NCI-H128 (cell line): ENCODE results near the gene RAC3.
A peak's percentile ranks its signal among the peaks of the same experiment; 100 is the strongest.

ENCODE experiments used
- DNase-seq: peaks from one replicate; lab custom pipeline; 2025; ENCODE audit not compliant: unreplicated experiment; lab: John Stamatoyannopoulos, UW

The RAC3 gene

DNA sequence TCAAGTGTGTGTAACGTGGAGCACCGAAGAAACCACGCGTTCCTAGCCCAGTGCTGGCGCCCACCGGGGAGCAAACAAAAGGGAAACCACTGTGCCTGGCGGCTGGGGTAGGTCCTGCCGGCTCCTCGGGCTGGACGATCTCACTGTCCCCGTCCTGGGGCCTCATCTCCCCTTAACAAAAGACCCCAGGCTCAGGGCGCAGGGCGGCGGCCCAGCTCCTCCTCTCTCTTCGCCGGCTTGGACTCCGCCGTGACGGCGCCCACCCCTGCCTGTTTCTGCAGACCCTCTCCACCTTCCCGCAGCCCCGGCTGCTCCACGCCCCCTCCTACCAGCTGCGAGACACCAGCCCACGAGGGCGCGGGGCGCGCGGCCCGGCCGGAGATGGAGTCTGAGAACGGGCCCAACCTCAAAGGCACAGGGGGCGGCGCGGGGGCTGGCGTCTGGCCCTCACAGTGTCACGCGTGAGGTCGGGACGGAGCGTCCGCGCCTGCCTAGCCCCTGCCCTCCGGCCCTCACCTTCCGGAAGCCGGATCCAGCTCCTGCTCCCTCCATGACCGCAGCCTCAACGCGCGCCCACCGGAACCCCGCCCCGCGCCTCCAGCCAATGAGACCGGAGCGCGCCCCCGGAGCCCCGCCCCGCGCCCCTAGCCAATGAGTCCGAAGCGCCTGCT lies 9.0 kb upstream of the RAC3 start, which contains the start of gene CENPX:
Gene CENPX (minus strand): TSS at position 569 of the 671 bp plus-strand sequence. CDS start 17 bp downstream, at position 552.
- DNase-seq, result no peak

DNA sequence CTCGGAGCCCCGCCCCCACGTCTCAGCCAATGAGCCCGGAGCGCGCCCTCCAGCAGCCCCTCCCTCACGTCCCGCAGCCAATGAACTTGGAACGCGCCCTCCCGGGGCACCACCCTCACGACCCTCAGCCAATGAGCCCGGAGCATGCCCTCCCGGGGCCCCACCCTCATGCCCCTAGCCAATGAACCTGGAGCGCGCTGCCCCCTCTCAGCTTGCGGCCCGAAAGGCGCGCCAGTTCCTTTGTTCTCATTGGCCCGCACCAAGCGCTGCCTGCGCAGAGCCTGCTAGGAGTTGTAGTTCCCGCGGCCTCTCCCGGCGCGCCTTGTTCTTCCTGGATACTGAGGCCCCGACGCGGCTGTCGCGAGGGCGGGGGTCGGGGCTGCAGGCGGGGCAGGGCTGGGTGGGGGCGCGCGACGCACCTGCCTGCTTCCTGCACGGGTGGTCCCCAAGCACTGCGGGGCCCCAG lies 8.5 kb upstream of the RAC3 start, which contains the start of gene LRRC45:
Gene LRRC45 (plus strand): TSS at position 325 of the 466 bp plus-strand sequence. CDS start 339 bp downstream, outside the sequence.
- peak; percentile 94 for DNase-seq

DNA sequence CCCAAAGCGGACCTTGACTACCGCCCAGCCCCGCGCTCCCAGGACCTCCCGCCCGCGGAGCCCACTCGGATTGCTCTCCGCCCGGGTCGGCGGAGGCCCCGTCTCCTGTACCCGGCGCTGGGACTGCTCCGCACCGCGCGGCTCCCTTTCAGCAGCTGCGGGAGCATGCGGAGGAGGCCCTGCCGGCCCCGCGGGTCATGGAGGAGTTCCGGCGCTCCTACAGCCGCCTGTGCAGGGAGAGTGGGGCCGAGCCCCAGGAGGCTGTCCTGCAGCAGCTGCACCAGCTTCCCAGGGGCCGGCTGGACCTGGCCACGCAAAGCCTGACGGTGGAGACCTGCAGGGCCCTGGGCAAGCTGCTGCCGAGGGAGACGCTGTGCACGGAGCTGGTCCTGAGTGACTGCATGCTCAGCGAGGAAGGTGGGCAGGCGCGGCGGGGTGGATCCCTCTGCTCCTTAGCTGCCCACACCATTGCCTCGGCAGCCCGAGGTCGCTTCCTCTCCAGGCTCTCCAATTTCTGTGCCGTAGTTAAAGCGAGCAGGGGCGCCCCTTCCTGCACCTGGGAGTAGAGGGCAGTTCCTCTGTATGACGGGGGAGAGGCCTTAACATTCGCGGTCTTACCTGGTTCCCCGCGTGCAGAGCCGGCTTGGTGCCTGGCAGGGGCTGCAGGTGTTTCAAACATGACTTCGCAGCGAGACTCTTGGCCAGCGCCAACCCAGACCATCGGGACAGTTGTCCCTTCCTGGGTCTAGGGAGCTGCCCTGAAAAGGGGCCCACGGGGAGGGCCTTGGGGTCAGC lies 7.8 kb upstream of the RAC3 start:
- DNase-seq, result no peak

DNA sequence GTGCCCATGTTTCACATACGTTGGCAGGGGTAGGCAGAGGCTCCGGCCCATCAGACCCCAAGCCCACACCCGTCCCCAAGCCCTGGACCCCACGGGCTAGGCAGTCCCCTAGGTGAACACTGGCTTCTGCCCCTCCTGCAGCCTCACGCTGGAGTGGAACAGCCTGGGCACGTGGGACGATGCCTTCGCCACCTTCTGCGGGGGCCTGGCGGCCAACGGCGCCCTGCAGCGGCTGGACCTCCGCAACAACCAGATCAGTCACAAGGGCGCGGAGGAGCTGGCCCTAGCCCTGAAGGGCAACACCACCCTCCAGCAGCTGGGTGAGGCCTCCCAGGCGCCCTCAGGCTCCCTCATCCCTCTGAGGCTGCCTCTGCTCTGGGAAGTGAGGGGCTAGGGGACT lies 6.6 kb upstream of the RAC3 start:
- no peak for DNase-seq

DNA sequence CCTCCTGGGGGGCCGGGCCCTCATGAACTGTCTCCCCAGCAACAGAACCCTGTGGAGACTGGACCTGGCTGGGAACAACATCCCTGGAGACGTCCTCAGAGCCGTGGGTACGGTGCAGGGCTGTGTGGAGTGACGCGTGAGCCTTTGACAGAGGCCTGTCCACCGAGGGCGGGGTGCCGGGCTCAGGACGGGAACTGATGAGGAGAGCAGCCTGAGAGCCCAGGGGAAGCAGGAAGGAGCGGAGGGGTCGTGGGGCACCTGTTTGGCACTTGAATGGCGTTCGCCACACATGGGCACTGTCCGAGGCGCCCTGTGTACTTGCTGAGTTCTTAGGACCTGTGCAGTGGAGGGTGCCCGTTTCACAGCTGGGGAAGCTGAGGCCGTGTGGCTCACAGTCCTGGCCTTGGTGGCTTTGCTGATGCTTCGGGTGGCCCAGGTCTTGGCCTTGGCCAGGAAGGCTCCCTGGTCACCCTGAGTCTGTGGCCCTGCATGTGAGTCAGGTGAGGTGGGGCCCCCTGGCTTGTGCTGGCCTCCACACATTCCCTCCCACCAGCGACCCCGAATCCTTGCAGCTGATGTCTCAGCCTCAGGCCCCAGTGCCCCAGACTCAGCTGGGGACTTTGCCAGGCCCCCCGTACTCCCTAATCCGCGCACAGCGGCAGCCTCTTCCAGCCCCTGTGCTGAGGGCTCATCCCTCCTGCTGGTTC lies 5.9 kb upstream of the RAC3 start:
- no peak for DNase-seq

DNA sequence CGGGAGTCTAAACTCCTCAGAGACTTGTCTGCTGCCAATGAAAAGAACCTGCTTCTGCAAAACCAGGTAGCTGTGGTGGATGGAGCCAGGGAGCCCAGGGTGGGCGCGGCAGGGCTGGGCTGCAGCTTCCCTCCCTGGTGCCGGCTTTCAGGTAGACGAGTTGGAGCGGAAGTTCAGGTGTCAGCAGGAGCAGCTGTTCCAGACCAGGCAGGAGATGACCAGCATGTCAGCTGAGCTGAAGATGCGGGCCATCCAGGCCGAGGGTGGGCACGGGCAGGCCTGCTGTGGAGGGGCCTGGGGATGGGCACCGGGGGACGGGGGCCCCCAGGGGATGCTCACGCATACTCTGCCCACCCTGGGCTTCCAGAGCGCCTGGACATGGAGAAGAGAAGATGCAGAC lies 3.2 kb upstream of the RAC3 start:
- DNase-seq, result no peak

DNA sequence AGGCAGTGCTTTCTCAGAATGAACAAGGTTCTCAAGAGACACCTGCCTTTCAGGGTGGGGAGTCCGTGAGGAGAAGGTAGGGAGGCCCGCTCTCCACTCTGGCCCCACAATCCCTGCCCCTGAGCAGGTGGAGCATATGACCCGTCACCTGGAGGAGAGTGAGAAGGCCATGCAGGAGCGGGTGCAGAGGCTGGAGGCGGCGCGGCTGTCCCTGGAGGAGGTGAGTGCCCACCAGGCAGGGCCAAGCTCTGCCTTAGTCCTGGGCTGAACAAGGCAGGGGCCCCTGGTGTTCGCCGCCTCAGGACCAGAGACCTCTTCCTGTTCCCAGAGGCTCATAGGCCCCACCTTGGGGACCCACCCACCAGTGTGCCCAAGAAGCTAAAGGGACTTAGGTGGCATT lies 2.5 kb upstream of the RAC3 start:
- DNase-seq, result no peak

DNA sequence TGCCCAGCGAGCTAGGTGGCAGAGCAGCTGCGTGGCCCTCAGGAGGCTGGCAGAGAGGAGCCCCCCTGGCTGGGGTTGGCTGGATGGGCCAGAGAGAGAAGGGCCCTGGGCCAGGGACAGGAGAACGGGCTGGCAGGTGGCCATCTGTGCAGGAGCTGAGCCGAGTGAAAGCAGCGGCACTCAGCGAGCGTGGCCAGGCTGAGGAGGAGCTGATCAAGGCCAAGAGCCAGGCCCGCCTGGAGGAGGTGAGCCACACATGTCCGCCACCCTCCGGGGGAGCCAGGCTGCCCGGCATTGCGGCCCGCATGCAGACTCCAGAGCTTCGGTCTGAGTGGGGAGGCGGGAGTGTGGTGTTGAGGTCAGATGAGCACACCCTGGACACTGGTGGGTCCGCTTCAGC lies 2.1 kb upstream of the RAC3 start:
- DNase-seq, result no peak

DNA sequence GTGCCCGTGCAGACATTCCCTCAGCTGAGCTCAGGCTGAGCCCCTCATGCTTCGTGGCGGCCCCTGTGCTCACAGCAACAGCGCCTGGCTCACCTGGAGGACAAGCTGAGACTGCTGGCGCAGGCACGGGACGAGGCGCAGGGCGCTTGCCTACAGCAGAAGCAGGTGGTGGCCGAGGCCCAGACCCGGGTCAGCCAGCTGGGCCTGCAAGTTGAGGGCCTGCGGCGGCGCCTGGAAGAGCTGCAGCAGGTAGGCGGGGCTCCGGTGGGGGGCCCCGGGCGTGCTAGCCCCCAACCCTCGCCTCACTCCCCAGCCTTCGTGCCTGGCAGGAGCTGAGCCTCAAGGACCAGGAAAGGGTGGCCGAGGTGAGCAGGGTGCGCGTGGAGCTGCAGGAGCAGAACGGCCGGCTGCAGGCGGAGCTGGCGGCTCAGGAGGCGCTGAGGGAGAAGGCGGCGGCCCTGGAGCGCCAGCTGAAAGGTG lies 1.4 kb upstream of the RAC3 start:
- DNase-seq, result no peak

DNA sequence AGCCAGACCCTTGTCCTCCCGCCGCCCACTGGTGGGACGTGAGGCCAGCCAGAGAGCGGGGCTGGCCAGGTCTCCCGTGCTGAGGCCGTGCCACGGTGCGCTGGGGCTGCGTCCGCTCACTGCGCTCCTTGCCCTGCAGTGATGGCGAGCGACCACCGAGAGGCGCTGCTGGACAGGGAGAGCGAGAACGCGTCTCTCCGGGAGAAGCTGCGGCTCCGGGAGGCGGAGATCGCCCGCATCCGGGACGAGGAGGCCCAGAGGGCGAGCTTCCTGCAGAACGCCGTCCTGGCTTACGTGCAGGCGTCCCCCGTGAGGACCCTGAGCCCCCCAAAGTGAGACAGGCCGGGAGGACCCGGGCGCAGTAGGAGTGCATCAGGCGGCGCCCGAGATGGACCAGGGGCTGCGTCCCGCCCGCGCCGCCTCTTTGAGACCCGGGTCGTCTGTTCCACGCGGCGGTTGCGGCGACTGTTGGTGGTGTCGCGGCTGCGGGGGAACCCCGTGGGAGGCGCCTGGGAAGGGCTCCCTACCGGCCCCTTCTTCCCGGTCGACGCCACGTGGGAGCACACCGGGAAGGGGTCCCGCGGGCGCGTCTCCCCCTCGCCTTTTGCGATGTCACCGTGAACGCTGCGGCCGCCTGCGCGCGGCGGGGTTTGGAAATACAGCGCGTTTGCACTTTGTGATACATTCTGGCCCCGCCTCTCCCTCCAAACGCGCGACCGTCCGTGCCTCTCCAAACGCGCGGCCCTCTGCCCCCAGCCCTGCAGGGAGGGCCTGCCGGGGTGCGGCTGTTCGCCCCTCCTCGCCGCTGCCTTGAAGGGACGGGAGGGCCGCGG lies 792 bp upstream of the RAC3 start:
- DNase-seq, result peak; percentile 56

DNA sequence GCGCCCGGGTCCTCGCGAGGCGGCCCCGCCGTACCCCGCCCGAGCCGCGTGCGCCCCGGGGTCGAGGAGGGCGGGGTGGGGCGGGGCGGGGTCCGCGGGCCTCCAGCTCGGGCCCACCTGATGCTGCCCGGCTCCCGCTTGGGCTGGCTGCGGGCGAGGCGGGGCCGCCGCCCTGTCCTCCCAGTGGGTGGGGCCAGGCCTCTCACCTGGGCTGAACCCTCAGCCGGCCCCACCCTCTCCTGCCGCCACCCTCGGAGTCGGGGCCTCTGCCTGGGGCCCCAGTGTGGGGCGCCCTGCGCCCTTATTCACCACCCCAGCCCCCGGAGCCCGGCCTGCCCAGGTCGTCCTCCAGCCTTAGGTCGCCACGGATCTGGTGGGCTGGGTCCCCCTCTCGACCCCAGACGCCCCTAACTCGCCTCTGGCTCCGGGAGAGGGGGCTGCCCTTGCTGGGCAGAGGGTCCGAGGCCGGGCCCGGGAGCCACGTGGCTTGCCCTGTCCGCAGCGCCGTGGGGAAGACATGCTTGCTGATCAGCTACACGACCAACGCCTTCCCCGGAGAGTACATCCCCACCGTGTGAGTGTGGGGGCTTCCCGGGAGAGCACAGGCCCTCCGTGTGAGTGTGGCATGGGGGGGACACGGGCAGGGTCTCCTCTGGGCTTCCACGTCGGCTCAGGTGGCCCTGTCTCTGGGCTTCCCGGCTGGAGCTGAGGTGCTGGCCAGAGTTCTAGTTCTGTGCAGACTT lies 578 bp downstream of the RAC3 start:
- DNase-seq, result no peak

DNA sequence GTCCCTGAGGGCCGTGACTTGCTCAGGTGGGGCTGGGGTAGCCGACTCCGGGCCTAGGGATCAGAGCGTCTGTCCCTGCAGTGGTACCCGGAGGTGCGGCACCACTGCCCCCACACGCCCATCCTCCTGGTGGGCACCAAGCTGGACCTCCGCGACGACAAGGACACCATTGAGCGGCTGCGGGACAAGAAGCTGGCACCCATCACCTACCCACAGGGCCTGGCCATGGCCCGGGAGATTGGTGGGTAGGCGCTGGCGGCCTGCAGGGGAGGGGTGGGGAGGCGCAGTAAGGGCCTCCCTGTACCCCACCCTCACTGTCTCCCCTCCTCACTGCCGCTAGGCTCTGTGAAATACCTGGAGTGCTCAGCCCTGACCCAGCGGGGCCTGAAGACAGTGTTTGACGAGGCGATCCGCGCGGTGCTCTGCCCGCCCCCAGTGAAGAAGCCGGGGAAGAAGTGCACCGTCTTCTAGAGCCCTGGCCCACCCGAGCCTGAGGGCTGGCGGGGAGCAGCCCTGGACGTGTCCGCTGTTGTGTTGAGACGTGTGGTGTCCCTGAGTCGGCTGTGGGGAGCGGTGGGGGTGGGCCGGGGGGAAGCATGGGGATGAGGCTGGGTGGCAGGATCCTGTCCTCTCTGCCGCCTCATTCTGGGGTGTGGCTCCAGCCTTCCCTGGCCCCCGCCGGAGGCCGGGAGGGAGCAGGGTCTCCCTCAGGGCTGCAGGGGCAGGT lies 2.0 kb downstream of the RAC3 start:
- no peak for DNase-seq

DNA sequence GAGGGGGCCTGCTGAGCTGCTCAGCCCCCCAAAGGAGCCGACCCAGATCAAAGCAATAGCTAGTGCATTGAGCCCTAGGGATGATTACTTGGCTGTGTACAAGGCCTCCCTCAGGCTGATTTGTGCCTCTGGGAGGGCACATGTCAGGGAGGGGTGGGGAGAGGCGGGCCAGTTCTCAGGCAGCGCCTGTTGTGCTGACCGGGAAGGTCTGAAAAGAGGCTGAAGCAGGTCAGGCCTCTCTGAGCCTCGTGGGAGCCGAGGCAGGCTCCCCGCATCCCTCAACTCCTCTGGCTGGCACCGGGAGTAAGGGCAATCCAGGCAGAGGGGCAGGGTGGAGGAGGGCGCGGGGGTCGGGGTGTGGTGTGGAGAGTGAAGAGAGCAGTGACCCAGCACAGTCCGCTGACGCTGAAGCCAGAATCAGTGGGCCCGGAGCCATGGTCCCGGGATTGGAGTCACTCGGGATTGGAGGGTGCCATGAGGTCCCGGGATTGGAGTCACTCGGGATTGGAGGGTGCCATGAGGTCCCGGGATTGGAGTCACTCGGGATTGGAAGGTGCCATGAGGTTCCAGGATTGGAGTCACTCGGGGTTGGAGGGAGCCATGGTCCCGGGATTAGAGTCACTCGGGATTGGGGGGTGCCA lies 3.0 kb downstream of the RAC3 start:
- DNase-seq, result no peak

DNA sequence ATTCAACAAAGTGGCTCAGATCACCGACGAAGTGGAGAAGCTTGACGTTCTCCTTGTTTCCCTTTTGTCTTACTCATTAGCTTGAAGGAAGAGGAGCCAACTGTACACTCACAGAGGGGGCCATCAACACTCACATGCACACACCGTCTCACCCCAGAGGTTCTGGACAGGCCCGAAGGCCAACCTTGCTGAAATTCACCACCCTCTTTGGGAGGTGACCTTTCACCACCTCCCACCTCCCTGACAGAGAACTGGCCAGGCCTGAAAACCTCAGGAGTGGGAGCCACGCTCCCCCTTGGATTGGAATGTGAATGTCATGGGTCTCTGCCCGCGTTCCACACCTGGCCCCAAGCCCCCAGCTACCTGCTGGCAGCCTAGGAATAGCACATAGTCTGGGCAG lies 4.0 kb downstream of the RAC3 start:
- DNase-seq, result no peak

DNA sequence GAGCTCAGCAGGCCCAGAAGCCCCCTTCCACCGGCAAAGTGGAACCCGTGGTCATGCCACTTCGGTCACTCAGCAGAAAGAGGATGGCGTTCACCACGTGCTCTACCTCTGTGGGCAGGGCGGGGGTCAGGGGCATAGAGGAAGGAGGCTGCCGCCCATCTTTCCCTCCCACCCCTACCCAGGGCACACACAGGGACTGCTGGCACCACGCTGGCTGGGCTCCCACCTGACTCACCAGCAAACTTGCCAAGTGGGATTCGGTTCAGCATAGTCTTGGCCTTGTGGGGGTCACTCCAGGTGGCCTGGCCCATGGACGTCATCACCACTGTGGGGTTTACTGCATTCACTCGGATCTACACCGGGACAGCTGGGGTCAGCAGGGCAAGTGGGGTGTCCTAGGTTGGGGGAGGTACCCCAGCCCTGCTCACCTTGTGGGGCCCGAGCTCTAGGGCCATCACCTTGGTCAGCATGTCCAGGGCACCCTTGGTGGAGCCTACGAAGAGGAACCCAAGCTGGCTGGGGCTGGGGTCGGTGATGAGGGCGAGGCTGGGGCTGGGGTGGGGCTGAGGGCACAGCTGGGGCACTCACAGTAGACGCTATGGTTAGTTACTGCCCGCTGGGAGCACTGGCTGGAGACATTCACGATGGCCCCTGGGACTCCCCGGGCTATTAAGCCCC lies 4.6 kb downstream of the RAC3 start:
- no peak for DNase-seq

DNA sequence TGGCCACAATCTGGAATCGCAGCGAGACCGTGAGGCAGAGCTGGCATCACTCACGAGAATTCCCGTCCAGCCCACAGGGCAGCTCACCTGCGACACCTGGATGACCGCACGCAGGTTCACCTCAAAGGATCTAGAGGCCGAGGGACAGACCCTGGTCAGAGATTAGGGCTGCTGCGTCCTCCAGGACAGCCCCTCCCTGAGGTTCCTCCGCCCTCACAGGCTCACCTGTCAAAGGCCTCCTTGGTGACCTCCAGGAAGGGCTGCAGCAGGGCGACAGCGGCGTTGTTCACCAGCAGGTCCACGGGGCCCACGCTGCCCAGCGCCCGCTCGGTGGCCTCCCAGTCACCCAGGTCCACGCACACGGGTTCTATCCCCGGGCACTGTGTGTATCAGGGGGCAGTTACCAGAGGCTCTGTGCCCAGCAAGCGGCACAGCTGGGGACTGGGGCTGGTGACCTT lies 5.2 kb downstream of the RAC3 start:
- no peak for DNase-seq

DNA sequence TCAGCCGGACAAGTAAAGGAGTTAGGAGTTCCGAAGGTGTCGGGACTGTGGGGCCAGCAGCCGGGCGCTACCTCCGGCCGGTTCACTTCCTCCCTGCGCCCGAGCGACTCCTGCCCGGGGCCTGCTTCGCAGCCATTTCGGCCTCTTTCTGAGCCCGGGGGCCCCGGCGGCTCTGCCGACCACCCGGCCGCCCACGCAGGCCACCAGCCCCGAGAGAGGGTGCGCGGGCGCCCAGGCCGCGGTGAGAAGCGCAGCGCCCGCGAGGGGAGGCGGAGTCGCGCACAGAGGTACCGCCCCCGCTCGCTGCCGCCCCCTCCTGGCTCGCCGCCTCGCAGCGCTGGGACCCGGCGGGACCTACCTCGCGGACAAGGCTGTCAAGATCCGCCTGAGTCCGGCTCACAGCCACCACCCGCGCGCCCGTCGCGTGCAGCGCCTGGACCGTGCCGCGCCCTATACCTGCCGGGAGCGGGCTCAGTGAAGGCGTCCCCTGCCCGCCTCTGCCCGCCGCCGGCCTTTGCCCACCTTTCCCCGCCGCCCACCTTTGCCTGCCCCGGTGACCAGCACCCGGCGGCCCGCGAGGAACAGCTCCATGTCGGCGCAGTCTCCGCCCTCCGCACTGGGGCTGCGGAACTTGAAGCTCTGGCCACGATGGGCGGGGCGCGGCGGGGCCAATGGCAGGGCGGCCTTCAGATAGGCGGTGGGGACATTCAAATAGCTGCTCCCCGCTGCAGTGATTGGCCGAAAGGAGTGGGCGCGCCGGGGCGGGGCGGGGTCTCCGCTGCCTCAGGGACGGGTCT lies 5.8 kb downstream of the RAC3 start, which contains the start of gene DCXR:
Gene DCXR (minus strand): TSS at position 606 of the 797 bp plus-strand sequence. CDS start 15 bp downstream, at position 591.
- peak; percentile 73 for DNase-seq
